ENCODE measurements around the gene PIP4K2C. TPM values are rescaled to one million over a fixed set of nuclear protein-coding genes. Genes with fewer than 3 reads are reported as not detected.

Gene PIP4K2C
- total RNA-seq, 2 experiments from 2014 or later = 14.5 to 15.9 TPM

DNA sequence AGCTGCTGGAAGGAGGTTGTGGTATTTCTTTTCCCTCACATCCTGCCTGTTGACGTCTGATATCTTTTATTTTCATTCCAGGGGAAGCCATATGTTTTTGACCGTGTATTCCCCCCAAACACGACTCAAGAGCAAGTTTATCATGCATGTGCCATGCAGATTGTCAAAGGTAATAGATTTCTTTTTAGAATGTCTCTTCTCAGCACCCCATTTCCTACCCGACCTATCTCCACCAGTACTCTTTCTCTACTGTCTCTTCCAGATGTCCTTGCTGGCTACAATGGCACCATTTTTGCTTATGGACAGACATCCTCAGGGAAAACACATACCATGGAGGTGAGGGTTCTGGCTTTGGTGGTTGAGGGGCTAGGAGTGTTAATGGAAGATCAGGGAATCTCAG, 27.6 kb upstream of the PIP4K2C start:
- CTCF ChIA-PET (ENCODE audit: unreplicated experiment) = no interaction called here
- BruUV-seq (replicated peaks) = no TSS peak

DNA sequence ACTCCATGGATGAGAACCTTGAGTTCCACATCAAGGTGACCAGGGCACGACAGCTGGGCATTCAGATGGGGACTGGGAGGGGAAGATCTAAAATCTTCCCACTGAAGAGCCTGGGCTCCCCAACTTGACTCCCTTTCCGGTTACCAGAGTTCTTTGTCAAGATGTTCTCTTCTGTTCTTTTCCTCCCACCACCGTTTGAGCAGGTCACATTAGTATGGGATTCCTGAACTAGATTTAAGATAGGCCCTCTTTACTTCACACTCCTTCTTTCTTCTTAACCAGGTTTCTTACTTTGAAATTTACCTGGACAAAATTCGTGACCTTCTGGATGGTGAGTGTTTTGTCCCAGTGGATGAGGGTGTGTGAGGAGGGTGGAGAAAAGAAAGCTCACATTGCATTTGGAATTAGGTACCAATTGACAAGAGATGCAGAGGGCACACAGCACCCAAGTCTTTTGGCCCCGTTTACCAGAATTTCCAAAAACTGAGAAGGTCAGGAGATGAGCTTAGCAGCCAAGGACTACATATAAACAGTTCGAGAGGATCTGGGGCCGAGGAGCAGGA, 26.7 kb upstream of the PIP4K2C start:
- Histone ChIP-seq H3K79me2 (ENCODE audit: insufficient read depth, low read depth, low read length) (no peaks in the 10 kb centered on the region), H3K4me3 (ENCODE audit: low read depth, low read length, poor library complexity, severe bottlenecking) (no peak overlapping the region), H3K9me2 (ENCODE audit: insufficient read depth, low read length) (no peaks in the 10 kb centered on the region), H2AFZ (ENCODE audit: low read length) (no peak overlapping the region), H4K20me1 (ENCODE audit: insufficient read depth, low read length) (no peaks in the 10 kb centered on the region), H3K36me3 (ENCODE audit: insufficient read depth, low read length) (no peaks in the 10 kb centered on the region), H3K9me3 (ENCODE audit: low read length) (no peaks in the 10 kb centered on the region), H3K4me1 (ENCODE audit: insufficient read depth, low read length, poor library complexity, severe bottlenecking) (no peaks in the 10 kb centered on the region), H3K4me2 (ENCODE audit: low read length) (no peak overlapping the region), H3K27ac (ENCODE audit: low read depth, low read length, poor library complexity, severe bottlenecking) (no peak overlapping the region)
- TF ChIP-seq EZH2phosphoT487 (IDR thresholded peaks at IDR 0.05; ENCODE audit: borderline replicate concordance, low read depth, low read length) = no peak
- TF ChIP-seq, protein P1, sequence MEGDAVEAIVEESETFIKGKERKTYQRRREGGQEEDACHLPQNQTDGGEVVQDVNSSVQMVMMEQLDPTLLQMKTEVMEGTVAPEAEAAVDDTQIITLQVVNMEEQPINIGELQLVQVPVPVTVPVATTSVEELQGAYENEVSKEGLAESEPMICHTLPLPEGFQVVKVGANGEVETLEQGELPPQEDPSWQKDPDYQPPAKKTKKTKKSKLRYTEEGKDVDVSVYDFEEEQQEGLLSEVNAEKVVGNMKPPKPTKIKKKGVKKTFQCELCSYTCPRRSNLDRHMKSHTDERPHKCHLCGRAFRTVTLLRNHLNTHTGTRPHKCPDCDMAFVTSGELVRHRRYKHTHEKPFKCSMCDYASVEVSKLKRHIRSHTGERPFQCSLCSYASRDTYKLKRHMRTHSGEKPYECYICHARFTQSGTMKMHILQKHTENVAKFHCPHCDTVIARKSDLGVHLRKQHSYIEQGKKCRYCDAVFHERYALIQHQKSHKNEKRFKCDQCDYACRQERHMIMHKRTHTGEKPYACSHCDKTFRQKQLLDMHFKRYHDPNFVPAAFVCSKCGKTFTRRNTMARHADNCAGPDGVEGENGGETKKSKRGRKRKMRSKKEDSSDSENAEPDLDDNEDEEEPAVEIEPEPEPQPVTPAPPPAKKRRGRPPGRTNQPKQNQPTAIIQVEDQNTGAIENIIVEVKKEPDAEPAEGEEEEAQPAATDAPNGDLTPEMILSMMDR (conservative IDR thresholded peaks at IDR 0.05; ENCODE audit: low read length) = no peak
- intact Hi-C loops (cut with micrococcal nuclease; ENCODE audit: unreplicated experiment) = no loop called here
- ChIA-PET CTCF (ENCODE audit: unreplicated experiment) (no interaction called here), POLR2A (no interaction called here)
- no TSS peak for BruUV-seq (replicated peaks)
- DNase-seq (ENCODE audit: low spot score) = no peak

More for the DNA sequence above, 27.6 kb upstream of the PIP4K2C start:
- H2AFZ ChIP-seq (ENCODE audit: low read length) = no peak overlapping the region
- no peaks in the 10 kb centered on the region for H3K9me2 ChIP-seq (ENCODE audit: insufficient read depth, low read length)
- no peak for DNase-seq (ENCODE audit: low spot score)
- H4K20me1 ChIP-seq (ENCODE audit: insufficient read depth, low read length) = no peaks in the 10 kb centered on the region
- H3K4me3 ChIP-seq (ENCODE audit: low read depth, low read length, poor library complexity, severe bottlenecking) = no peak overlapping the region
- TF ChIP-seq EZH2phosphoT487 (IDR thresholded peaks at IDR 0.05; ENCODE audit: borderline replicate concordance, low read depth, low read length) = no peak
- TF ChIP-seq, protein P1 (conservative IDR thresholded peaks at IDR 0.05; ENCODE audit: low read length) = no peak
- H3K4me2 ChIP-seq (ENCODE audit: low read length) = no peak overlapping the region
- no peaks in the 10 kb centered on the region for H3K4me1 ChIP-seq (ENCODE audit: insufficient read depth, low read length, poor library complexity, severe bottlenecking)
- H3K79me2 ChIP-seq (ENCODE audit: insufficient read depth, low read depth, low read length) = no peaks in the 10 kb centered on the region
- POLR2A ChIA-PET = no interaction called here
- no peaks in the 10 kb centered on the region for H3K36me3 ChIP-seq (ENCODE audit: insufficient read depth, low read length)
- no peaks in the 10 kb centered on the region for H3K9me3 ChIP-seq (ENCODE audit: low read length)
- intact Hi-C loops (cut with micrococcal nuclease; ENCODE audit: unreplicated experiment) = no loop called here
- no peak overlapping the region for H3K27ac ChIP-seq (ENCODE audit: low read depth, low read length, poor library complexity, severe bottlenecking)

DNA sequence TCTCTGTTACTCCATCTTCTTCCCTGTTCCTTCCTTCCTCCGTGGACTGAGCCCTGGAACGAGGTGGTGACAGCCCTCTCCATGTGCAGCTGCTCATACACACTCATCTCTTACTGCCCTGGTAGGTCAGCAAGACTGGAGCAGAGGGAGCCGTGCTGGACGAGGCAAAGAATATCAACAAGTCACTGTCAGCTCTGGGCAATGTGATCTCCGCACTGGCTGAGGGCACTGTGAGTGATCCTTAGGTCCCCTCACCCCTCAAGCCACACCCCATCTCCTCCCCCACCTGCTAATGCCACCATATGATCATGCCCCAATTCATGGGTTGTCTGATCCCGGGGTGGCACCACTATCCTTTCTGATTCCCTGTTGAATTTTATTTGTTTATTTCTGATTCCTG, 22.2 kb upstream of the PIP4K2C start:
- Histone ChIP-seq H4K20me1 (ENCODE audit: insufficient read depth, low read length) (no peaks in the 10 kb centered on the region), H3K27ac (ENCODE audit: low read depth, low read length, poor library complexity, severe bottlenecking) (no peak overlapping the region), H3K4me2 (ENCODE audit: low read length) (no peak overlapping the region), H3K79me2 (ENCODE audit: insufficient read depth, low read depth, low read length) (no peaks in the 10 kb centered on the region), H3K4me3 (ENCODE audit: low read depth, low read length, poor library complexity, severe bottlenecking) (no peak overlapping the region), H2AFZ (ENCODE audit: low read length) (no peak overlapping the region), H3K4me1 (ENCODE audit: insufficient read depth, low read length, poor library complexity, severe bottlenecking) (no peaks in the 10 kb centered on the region), H3K9me2 (ENCODE audit: insufficient read depth, low read length) (no peaks in the 10 kb centered on the region), H3K36me3 (ENCODE audit: insufficient read depth, low read length) (no peaks in the 10 kb centered on the region), H3K9me3 (ENCODE audit: low read length) (no peaks in the 10 kb centered on the region)
- CTCF ChIA-PET (ENCODE audit: unreplicated experiment) = no interaction called here
- BruUV-seq (replicated peaks) = no TSS peak
- POLR2A ChIA-PET = no interaction called here
- DNase-seq (ENCODE audit: low spot score) = no peak
- intact Hi-C loops (cut with micrococcal nuclease; ENCODE audit: unreplicated experiment) = no loop called here
- TF ChIP-seq EZH2phosphoT487 (IDR thresholded peaks at IDR 0.05; ENCODE audit: borderline replicate concordance, low read depth, low read length) = no peak
- TF ChIP-seq, protein P1 (conservative IDR thresholded peaks at IDR 0.05; ENCODE audit: low read length) = no peak

All from OCI-LY7 (cell line).